Retinal pigment epithelial cell (primary cell): ENCODE measurements around the gene TPD52L2.
"Not testable (repeated sequence)": the region's sequence is repeated elsewhere in the genome, so short reads cannot be mapped to it uniquely, and the experiment has no call there.

ENCODE experiments used
- DNase-seq: peaks from one replicate; pipeline ENCODE4 v3.0.0-alpha.2; 2010; ENCODE audit warnings: low read depth
- H3K4me3 ChIP-seq: 2 replicates; pipeline ENCODE4 v1.5.1; 2011; ENCODE audit warnings: mild to moderate bottlenecking, low read length, control low read depth, moderate library complexity
- TF ChIP-seq, protein P1 (sequence below): conservative IDR thresholded peaks from 2 replicates; pipeline ENCODE4 v1.5.1; 2011; ENCODE audit warnings: low read depth, low read length, control low read depth, inconsistent platforms

TPD52L2 gene

GRCh38 chr20:63919130-63919529, 54.1 kb downstream of the TPD52L2 start:
- H3K4me3 ChIP-seq, result no peak overlapping the region
- TF ChIP-seq, protein P1, sequence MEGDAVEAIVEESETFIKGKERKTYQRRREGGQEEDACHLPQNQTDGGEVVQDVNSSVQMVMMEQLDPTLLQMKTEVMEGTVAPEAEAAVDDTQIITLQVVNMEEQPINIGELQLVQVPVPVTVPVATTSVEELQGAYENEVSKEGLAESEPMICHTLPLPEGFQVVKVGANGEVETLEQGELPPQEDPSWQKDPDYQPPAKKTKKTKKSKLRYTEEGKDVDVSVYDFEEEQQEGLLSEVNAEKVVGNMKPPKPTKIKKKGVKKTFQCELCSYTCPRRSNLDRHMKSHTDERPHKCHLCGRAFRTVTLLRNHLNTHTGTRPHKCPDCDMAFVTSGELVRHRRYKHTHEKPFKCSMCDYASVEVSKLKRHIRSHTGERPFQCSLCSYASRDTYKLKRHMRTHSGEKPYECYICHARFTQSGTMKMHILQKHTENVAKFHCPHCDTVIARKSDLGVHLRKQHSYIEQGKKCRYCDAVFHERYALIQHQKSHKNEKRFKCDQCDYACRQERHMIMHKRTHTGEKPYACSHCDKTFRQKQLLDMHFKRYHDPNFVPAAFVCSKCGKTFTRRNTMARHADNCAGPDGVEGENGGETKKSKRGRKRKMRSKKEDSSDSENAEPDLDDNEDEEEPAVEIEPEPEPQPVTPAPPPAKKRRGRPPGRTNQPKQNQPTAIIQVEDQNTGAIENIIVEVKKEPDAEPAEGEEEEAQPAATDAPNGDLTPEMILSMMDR, result no peak
- no peak for DNase-seq

GRCh38 chr20:63920226-63920625, 55.2 kb downstream of the TPD52L2 start:
- TF ChIP-seq, protein P1, result no peak
- DNase-seq, result no peak
- no peak overlapping the region for H3K4me3 ChIP-seq

- DNase-seq, result no peak
- no peak overlapping the region for H3K4me3 ChIP-seq
- TF ChIP-seq, protein P1, result no peak
Measured at GRCh38 chr20:63923651-63924050, 58.6 kb downstream of the TPD52L2 start.

GRCh38 chr20:63924241-63924640, 59.2 kb downstream of the TPD52L2 start:
- DNase-seq, result no peak
- TF ChIP-seq, protein P1, result no peak

GRCh38 chr20:63926298-63926697, 61.2 kb downstream of the TPD52L2 start:
- TF ChIP-seq, protein P1, result no peak
- H3K4me3 ChIP-seq, result no peak overlapping the region
- no peak for DNase-seq

More at GRCh38 chr20:63924241-63924640, 59.2 kb downstream of the TPD52L2 start:
- H3K4me3 ChIP-seq, result no peak overlapping the region

- TF ChIP-seq, protein P1, result no peak
- DNase-seq, result no peak
- H3K4me3 ChIP-seq, result no peak overlapping the region
Measured at GRCh38 chr20:63929071-63929470, 64.0 kb downstream of the TPD52L2 start.

DNA sequence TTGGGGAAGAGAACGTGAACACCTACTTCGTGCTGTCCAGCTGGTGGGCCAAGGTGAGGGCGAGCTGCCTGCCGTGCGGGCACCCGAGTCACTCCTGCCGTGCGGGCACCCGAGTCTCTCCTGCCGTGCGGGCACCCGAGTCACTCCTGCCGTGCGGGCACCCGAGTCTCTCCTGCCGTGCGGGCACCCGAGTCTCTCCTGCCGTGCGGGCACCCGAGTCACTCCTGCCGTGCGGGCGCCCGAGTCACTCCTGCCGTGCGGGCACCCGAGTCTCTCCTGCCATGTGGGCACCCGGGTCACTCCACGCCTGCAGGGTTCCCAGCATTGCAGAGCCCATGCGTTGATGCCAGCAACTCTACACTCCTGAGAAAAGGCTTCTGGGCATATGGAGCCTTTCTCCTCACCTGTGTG, 64.4 kb downstream of the TPD52L2 start:
- H3K4me3 ChIP-seq, DNase-seq: not testable (repeated sequence)
